Stimulated activated CD4-positive, alpha-beta T cell treated with anti-CD3 and anti-CD28 coated beads, Interleukin-1b, Interleukin-23, amount 100 ng/mL, for 24 hours (primary cell): ENCODE measurements around the gene HMGN4.
"Not testable (repeated sequence)": the region's sequence is repeated elsewhere in the genome, so short reads cannot be mapped to it uniquely, and the experiment has no call there.

Experiments used
- DNase-seq, 4 experiments: peaks; one replicate each; pipeline ENCODE4 v3.0.0-alpha.2; 2020; ENCODE audit warnings: low read depth in 4 of 4, low spot score in 1 of 4

HMGN4 gene

GRCh38 chr6:26522486-26523228 is 15.5 kb upstream of the HMGN4 start:
- DNase-seq: not testable (repeated sequence)

GRCh38 chr6:26524314-26524713 is 13.9 kb upstream of the HMGN4 start:
- DNase-seq: not testable (repeated sequence)

DNA sequence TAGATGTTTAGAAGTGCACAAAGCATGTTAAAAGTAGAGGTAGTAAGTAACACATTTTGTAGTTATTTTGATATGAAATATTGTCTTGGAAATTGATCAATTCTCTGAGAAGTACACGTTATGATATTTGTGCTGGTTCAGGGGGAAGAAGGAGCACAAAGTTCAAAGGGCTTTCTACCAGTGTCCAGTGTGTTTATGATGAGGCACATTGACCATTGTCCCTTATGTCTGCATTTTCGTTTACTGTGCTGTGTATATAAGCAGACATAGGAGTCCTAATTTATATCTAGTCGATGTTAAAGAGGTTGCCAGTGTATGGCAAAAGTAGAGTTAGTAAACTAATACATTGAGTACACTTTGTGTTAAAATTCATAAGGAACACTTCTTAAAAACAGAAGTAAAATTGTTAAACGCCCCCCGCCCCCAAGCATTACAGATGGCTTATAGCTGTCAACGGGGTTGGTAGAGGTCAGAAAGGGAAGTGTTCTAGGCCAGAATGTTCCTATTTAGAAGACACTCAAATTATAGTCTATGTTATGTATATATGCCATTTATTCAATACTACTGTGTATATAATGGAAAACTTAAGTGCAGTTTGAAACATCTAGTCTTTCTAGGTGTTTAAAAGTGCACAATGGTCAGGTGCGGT is 13.3 kb upstream of the HMGN4 start:
- no peak for DNase-seq

GRCh38 chr6:26525838-26526237 is 12.3 kb upstream of the HMGN4 start:
- no peak for DNase-seq

GRCh38 chr6:26526928-26527327 is 11.2 kb upstream of the HMGN4 start:
- DNase-seq: no peak

- no peak for DNase-seq
These were observed 8.0 kb upstream of the HMGN4 start for GRCh38 chr6:26530203-26530602.

GRCh38 chr6:26531897-26532296 is 6.3 kb upstream of the HMGN4 start:
- DNase-seq: no peak

GRCh38 chr6:26532699-26533531 is 5.3 kb upstream of the HMGN4 start:
- DNase-seq: peak; percentile 78 to 96 (median 91)

DNA sequence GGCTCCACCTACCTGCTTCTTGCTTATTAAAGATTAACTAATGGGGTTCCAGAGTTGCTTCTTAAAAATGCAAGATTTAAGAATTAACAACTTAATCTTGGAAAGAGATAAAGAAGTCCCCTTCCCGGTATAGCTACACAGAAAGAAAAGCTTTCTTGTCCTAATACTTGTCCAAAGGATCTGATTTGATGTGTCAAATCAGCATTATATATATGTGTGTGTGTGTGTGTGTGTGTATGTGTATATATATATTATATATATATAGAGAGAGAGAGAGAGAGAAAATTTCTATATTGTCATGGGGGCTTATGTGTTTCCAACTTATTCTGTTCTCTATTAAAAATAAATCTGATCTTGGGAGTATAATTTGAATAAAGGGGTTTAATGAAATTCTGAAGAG is 4.6 kb upstream of the HMGN4 start:
- no peak for DNase-seq

DNA sequence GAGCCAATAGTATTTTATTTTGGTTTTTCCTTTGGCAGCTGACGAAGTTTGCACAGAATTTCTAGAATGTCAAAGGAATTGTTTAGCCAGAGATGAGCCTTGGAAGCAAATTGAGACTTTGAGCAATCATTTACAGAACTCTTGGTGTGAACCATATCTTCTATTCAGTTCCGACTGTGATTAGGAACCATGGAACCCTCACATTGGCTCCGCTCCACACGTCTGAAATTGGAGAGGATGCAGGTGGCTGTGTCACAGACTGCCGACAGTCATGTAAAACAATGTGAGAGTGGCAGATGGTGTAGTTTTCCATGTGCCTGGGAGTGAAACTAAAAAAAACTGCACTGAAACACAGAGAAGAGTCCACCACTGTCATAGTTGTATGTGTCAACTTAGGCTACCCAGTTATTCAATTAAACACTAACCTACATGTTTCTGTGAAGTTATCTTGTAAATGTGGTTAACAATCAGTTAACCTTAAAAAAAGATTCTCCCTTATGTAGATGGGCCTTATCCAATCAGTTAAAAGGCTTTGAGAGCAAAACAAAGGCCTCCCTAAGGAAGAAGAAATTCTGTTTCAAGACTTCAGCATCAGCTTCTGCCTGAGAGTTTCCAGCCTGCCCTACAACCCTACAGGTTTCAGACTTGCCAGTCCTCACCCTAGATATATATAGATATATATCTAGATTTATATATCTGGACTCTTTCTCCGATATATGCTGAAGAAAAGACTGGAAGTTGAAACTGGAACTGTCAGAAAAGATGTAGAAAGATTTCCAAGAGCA is 3.3 kb upstream of the HMGN4 start:
- no peak for DNase-seq

GRCh38 chr6:26536571-26537159 is 1.5 kb upstream of the HMGN4 start:
- DNase-seq: no peak

GRCh38 chr6:26537160-26537845 is 863 bp upstream of the HMGN4 start:
- DNase-seq: peak in 3 of 4 experiments; percentile 82 to 84 (median 82)

DNA sequence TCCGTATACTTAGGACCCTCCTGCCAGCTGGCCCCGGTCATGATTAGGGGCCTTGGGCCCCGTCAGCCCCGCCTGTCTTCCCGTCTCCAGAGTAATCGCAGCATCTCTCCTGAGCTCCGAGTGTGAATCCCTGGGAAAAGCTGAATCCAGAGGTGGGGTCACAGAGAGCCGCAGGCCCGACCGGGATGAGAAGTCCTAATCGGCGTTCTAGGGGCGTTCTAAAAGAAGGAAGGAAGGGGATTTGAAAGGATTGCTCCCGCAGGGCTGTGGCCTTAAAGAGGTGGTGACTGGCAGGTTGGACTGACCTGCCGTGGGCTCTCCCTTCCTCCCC is 371 bp downstream of the HMGN4 start:
- no peak for DNase-seq

DNA sequence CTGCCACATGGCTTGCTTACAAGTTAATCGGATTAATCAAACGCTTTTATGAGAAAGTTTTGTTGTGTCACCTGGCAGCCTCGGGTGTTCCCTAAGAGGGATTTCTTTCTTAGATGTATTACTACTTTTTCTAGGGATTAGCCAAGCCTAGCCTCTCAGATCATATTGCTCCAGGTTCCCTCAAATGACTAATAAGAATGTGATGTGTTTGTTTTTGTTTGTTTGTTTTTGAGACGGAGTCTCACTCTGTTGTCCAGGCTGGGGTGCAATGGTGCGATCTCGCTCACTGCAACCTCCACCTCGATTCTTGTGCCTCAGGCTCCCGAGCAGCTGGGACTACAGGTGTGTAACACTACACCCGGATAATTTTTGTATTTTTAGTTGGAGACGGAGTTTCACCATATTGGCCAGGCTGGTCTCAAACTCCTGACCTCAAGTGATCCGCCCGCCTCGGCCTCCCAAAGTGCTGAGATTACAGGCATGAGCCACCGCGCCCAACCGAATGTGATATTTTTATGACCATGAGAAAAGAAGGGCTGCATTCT is 977 bp downstream of the HMGN4 start:
- DNase-seq: no peak

DNA sequence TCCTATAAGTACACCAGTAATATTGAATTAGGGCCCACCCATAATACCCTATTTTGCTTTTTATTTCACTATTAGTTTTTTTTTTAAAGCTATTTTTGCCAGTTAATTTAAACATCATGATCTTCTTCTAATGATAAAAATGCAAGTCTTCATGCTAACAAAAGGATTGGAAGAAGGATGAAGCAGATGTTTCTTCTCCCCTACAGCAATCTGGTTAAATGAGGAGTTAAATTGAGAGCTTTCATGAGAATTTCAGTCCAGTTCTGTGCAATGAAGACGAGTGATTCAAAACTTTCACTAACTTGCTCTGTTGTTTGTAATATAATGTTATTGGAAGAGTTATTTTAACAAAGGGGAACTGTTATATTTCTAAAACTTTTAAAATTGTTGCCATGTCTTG is 3.4 kb downstream of the HMGN4 start:
- no peak for DNase-seq

GRCh38 chr6:26543953-26544352 is 5.8 kb downstream of the HMGN4 start:
- no peak for DNase-seq

DNA sequence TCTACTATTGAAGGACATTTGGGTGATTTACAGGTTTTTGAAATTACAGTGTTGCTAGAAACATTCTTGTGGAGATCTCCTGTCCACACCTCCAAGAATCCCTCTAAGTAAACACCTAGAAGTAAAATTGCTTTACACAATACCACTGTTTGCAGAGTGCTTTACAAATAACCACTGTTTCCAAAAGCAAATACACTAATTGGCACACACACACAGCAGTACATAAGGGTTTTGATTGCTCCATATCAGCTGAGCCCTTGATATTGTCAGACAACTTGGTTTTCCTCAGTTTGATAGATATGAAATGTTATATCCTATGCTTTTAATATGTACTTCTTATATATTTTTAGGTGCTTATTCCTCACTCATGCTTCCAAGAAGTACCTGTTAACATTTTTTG is 6.3 kb downstream of the HMGN4 start:
- DNase-seq: no peak

GRCh38 chr6:26545627-26546026 is 7.5 kb downstream of the HMGN4 start:
- no peak for DNase-seq

DNA sequence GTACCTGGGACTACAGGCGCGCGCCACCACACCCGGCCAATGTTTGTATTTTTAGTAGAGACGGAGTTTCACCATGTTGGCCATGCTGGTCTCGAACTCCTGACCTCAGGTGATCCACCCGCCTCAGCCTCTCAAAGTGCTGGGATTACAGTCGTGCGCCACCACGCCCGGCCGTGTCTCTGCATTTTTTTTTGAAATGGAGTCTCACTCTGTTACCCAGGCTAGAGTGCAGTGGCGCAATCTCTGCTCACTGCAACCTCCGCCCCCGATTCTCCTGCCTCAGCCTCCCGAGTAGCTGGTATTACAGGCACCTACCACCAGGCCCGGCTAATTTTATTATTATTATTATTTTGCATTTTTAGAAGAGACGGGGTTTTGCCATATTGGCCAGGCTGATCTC is 9.2 kb downstream of the HMGN4 start:
- not testable (repeated sequence) for DNase-seq
